ENCODE results near the gene TULP4.

The TULP4 gene

GRCh38 chr6:158324136-158324535 lies 11.9 kb downstream of the TULP4 start:
- H3K27ac ChIP-seq (ENCODE audit: low read depth in 2 of 2, low read length in 2 of 2) = no peak overlapping the region
- H3K27me3 ChIP-seq (ENCODE audit: control insufficient read depth in 2 of 2, insufficient read depth in 2 of 2, low read length in 2 of 2) = no peaks in the 10 kb centered on the region
- peaks cover 15 to 19% of the 10 kb centered on the region in 2 donors for H3K4me1 ChIP-seq (ENCODE audit: control insufficient read depth in 2 of 2, insufficient read depth in 2 of 2, low read length in 2 of 2)
- no peaks in the 10 kb centered on the region for H3K36me3 ChIP-seq (ENCODE audit: control insufficient read depth in 2 of 2, insufficient read depth in 2 of 2, low read length in 2 of 2)
- H3K9me3 ChIP-seq (ENCODE audit: control insufficient read depth in 2 of 2, low read length in 2 of 2) = no peaks in the 10 kb centered on the region
- no peak overlapping the region for H3K4me3 ChIP-seq (ENCODE audit: low read length in 2 of 2)
- H3K9ac ChIP-seq (ENCODE audit: low read depth in 1 of 2, low read length in 2 of 2) = no peak overlapping the region

GRCh38 chr6:158327211-158327610 lies 14.9 kb downstream of the TULP4 start:
- H3K27me3 ChIP-seq (ENCODE audit: control insufficient read depth in 2 of 2, insufficient read depth in 2 of 2, low read length in 2 of 2) = no peaks in the 10 kb centered on the region
- no peaks in the 10 kb centered on the region for H3K36me3 ChIP-seq (ENCODE audit: control insufficient read depth in 2 of 2, insufficient read depth in 2 of 2, low read length in 2 of 2)
- peaks cover 16 to 19% of the 10 kb centered on the region in 2 donors for H3K4me1 ChIP-seq (ENCODE audit: control insufficient read depth in 2 of 2, insufficient read depth in 2 of 2, low read length in 2 of 2)
- no peaks in the 10 kb centered on the region for H3K9me3 ChIP-seq (ENCODE audit: control insufficient read depth in 2 of 2, low read length in 2 of 2)
- no peak overlapping the region for H3K27ac ChIP-seq (ENCODE audit: low read depth in 2 of 2, low read length in 2 of 2)
- H3K4me3 ChIP-seq (ENCODE audit: low read length in 2 of 2) = no peak overlapping the region
- no peak overlapping the region for H3K9ac ChIP-seq (ENCODE audit: low read depth in 1 of 2, low read length in 2 of 2)

- Histone ChIP-seq H3K27ac (ENCODE audit: low read depth in 2 of 2, low read length in 2 of 2) (peak overlapping the region; percentile 44 to 72), H3K4me1 (ENCODE audit: control insufficient read depth in 2 of 2, insufficient read depth in 2 of 2, low read length in 2 of 2) (peaks cover 8 to 11% of the 10 kb centered on the region in 2 donors), H3K9ac (ENCODE audit: low read depth in 1 of 2, low read length in 2 of 2) (peak overlapping the region in 1 of 2 donors; percentile 56), H3K4me3 (ENCODE audit: low read length in 2 of 2) (peak overlapping the region in 1 of 2 donors; percentile 26), H3K9me3 (ENCODE audit: control insufficient read depth in 2 of 2, low read length in 2 of 2) (no peaks in the 10 kb centered on the region), H3K27me3 (ENCODE audit: control insufficient read depth in 2 of 2, insufficient read depth in 2 of 2, low read length in 2 of 2) (no peaks in the 10 kb centered on the region), H3K36me3 (ENCODE audit: control insufficient read depth in 2 of 2, insufficient read depth in 2 of 2, low read length in 2 of 2) (no peaks in the 10 kb centered on the region)
Observed at GRCh38 chr6:158328952-158329351, 16.7 kb downstream of the TULP4 start.

GRCh38 chr6:158329531-158329930 lies 17.3 kb downstream of the TULP4 start:
- H3K9me3 ChIP-seq (ENCODE audit: control insufficient read depth in 2 of 2, low read length in 2 of 2) = no peaks in the 10 kb centered on the region
- no peak overlapping the region for H3K9ac ChIP-seq (ENCODE audit: low read depth in 1 of 2, low read length in 2 of 2)
- peak overlapping the region in 1 of 2 donors; percentile 44 for H3K27ac ChIP-seq (ENCODE audit: low read depth in 2 of 2, low read length in 2 of 2)
- no peaks in the 10 kb centered on the region for H3K36me3 ChIP-seq (ENCODE audit: control insufficient read depth in 2 of 2, insufficient read depth in 2 of 2, low read length in 2 of 2)
- H3K4me3 ChIP-seq (ENCODE audit: low read length in 2 of 2) = no peak overlapping the region
- peaks cover 8 to 11% of the 10 kb centered on the region in 2 donors for H3K4me1 ChIP-seq (ENCODE audit: control insufficient read depth in 2 of 2, insufficient read depth in 2 of 2, low read length in 2 of 2)
- no peaks in the 10 kb centered on the region for H3K27me3 ChIP-seq (ENCODE audit: control insufficient read depth in 2 of 2, insufficient read depth in 2 of 2, low read length in 2 of 2)

- Histone ChIP-seq H3K27ac (ENCODE audit: low read depth in 2 of 2, low read length in 2 of 2) (no peak overlapping the region), H3K4me1 (ENCODE audit: control insufficient read depth in 2 of 2, insufficient read depth in 2 of 2, low read length in 2 of 2) (peaks cover 8 to 11% of the 10 kb centered on the region in 2 donors), H3K9me3 (ENCODE audit: control insufficient read depth in 2 of 2, low read length in 2 of 2) (no peaks in the 10 kb centered on the region), H3K4me3 (ENCODE audit: low read length in 2 of 2) (no peak overlapping the region), H3K36me3 (ENCODE audit: control insufficient read depth in 2 of 2, insufficient read depth in 2 of 2, low read length in 2 of 2) (no peaks in the 10 kb centered on the region), H3K27me3 (ENCODE audit: control insufficient read depth in 2 of 2, insufficient read depth in 2 of 2, low read length in 2 of 2) (no peaks in the 10 kb centered on the region), H3K9ac (ENCODE audit: low read depth in 1 of 2, low read length in 2 of 2) (no peak overlapping the region)
Observed at GRCh38 chr6:158330016-158330415, 17.8 kb downstream of the TULP4 start.

- Histone ChIP-seq H3K4me3 (ENCODE audit: low read length in 2 of 2) (no peak overlapping the region), H3K9me3 (ENCODE audit: control insufficient read depth in 2 of 2, low read length in 2 of 2) (no peaks in the 10 kb centered on the region), H3K36me3 (ENCODE audit: control insufficient read depth in 2 of 2, insufficient read depth in 2 of 2, low read length in 2 of 2) (no peaks in the 10 kb centered on the region), H3K27ac (ENCODE audit: low read depth in 2 of 2, low read length in 2 of 2) (no peak overlapping the region), H3K27me3 (ENCODE audit: control insufficient read depth in 2 of 2, insufficient read depth in 2 of 2, low read length in 2 of 2) (no peaks in the 10 kb centered on the region), H3K9ac (ENCODE audit: low read depth in 1 of 2, low read length in 2 of 2) (no peak overlapping the region), H3K4me1 (ENCODE audit: control insufficient read depth in 2 of 2, insufficient read depth in 2 of 2, low read length in 2 of 2) (peaks cover 8 to 11% of the 10 kb centered on the region in 2 donors)
Observed at GRCh38 chr6:158332237-158332636, 20.0 kb downstream of the TULP4 start.

GRCh38 chr6:158333094-158333493 lies 20.8 kb downstream of the TULP4 start:
- H3K4me3 ChIP-seq (ENCODE audit: low read length in 2 of 2) = no peak overlapping the region
- H3K9me3 ChIP-seq (ENCODE audit: control insufficient read depth in 2 of 2, low read length in 2 of 2) = no peaks in the 10 kb centered on the region
- H3K4me1 ChIP-seq (ENCODE audit: control insufficient read depth in 2 of 2, insufficient read depth in 2 of 2, low read length in 2 of 2) = peaks cover 5 to 9% of the 10 kb centered on the region in 2 donors
- no peak overlapping the region for H3K27ac ChIP-seq (ENCODE audit: low read depth in 2 of 2, low read length in 2 of 2)
- H3K27me3 ChIP-seq (ENCODE audit: control insufficient read depth in 2 of 2, insufficient read depth in 2 of 2, low read length in 2 of 2) = no peaks in the 10 kb centered on the region
- H3K9ac ChIP-seq (ENCODE audit: low read depth in 1 of 2, low read length in 2 of 2) = no peak overlapping the region
- H3K36me3 ChIP-seq (ENCODE audit: control insufficient read depth in 2 of 2, insufficient read depth in 2 of 2, low read length in 2 of 2) = no peaks in the 10 kb centered on the region

- H3K36me3 ChIP-seq (ENCODE audit: control insufficient read depth in 2 of 2, insufficient read depth in 2 of 2, low read length in 2 of 2) = no peaks in the 10 kb centered on the region
- H3K27me3 ChIP-seq (ENCODE audit: control insufficient read depth in 2 of 2, insufficient read depth in 2 of 2, low read length in 2 of 2) = no peaks in the 10 kb centered on the region
- peaks cover 0 to 2% of the 10 kb centered on the region in 2 donors for H3K9me3 ChIP-seq (ENCODE audit: control insufficient read depth in 2 of 2, low read length in 2 of 2)
- H3K9ac ChIP-seq (ENCODE audit: low read depth in 1 of 2, low read length in 2 of 2) = no peak overlapping the region
- no peak overlapping the region for H3K4me3 ChIP-seq (ENCODE audit: low read length in 2 of 2)
- no peak overlapping the region for H3K27ac ChIP-seq (ENCODE audit: low read depth in 2 of 2, low read length in 2 of 2)
- no peaks in the 10 kb centered on the region for H3K4me1 ChIP-seq (ENCODE audit: control insufficient read depth in 2 of 2, insufficient read depth in 2 of 2, low read length in 2 of 2)
Observed at GRCh38 chr6:158334534-158334933, 22.3 kb downstream of the TULP4 start.

GRCh38 chr6:158337332-158337731 lies 25.1 kb downstream of the TULP4 start:
- H3K27ac ChIP-seq (ENCODE audit: low read depth in 2 of 2, low read length in 2 of 2) = no peak overlapping the region
- H3K36me3 ChIP-seq (ENCODE audit: control insufficient read depth in 2 of 2, insufficient read depth in 2 of 2, low read length in 2 of 2) = no peaks in the 10 kb centered on the region
- H3K27me3 ChIP-seq (ENCODE audit: control insufficient read depth in 2 of 2, insufficient read depth in 2 of 2, low read length in 2 of 2) = no peaks in the 10 kb centered on the region
- no peaks in the 10 kb centered on the region for H3K4me1 ChIP-seq (ENCODE audit: control insufficient read depth in 2 of 2, insufficient read depth in 2 of 2, low read length in 2 of 2)
- H3K9ac ChIP-seq (ENCODE audit: low read depth in 1 of 2, low read length in 2 of 2) = no peak overlapping the region
- peaks cover 0 to 2% of the 10 kb centered on the region in 2 donors for H3K9me3 ChIP-seq (ENCODE audit: control insufficient read depth in 2 of 2, low read length in 2 of 2)
- no peak overlapping the region for H3K4me3 ChIP-seq (ENCODE audit: low read length in 2 of 2)

- H3K27ac ChIP-seq (ENCODE audit: low read depth in 2 of 2, low read length in 2 of 2) = no peak overlapping the region
- H3K4me1 ChIP-seq (ENCODE audit: control insufficient read depth in 2 of 2, insufficient read depth in 2 of 2, low read length in 2 of 2) = no peaks in the 10 kb centered on the region
- H3K9me3 ChIP-seq (ENCODE audit: control insufficient read depth in 2 of 2, low read length in 2 of 2) = peaks cover 0 to 2% of the 10 kb centered on the region in 2 donors
- no peaks in the 10 kb centered on the region for H3K27me3 ChIP-seq (ENCODE audit: control insufficient read depth in 2 of 2, insufficient read depth in 2 of 2, low read length in 2 of 2)
- no peak overlapping the region for H3K4me3 ChIP-seq (ENCODE audit: low read length in 2 of 2)
- H3K36me3 ChIP-seq (ENCODE audit: control insufficient read depth in 2 of 2, insufficient read depth in 2 of 2, low read length in 2 of 2) = no peaks in the 10 kb centered on the region
- no peak overlapping the region for H3K9ac ChIP-seq (ENCODE audit: low read depth in 1 of 2, low read length in 2 of 2)
Observed at GRCh38 chr6:158338311-158339112, 26.2 kb downstream of the TULP4 start.
